B cell (primary cell): ENCODE data around the gene ALKBH6. TPM values are rescaled to one million over a fixed set of nuclear protein-coding genes. Genes with fewer than 3 reads are reported as not detected.

Experiments used
- ATAC-seq: fragments of 200-7000 bp; cut with Tn5 transposase; one replicate; pipeline ENCODE4 v1.10.0; 2021; ENCODE audit warnings: low read depth, mild to moderate bottlenecking, moderate number of reproducible peaks, moderate library complexity
- CTCF ChIA-PET: fragments of 350-600 bp; sonication (Branson Sonifier 250); formaldehyde crosslinking; loops from one replicate; lab custom pipeline; 2021; ENCODE audit warnings: antibody characterized with exemption, inconsistent platforms; lab: Charles Lee
- POLR2A ChIA-PET: fragments of 350-600 bp; sonication (Branson Sonifier 250); formaldehyde crosslinking; loops from one replicate; lab custom pipeline; 2021; ENCODE audit warnings: antibody characterized with exemption; lab: Charles Lee
- DNase-seq: peaks from one replicate; pipeline ENCODE4 v3.0.0; 2013
- H2AFZ ChIP-seq: 2 replicates; pipeline ENCODE4 v1.6.1; 2012; ENCODE audit warnings: mild to moderate bottlenecking, low read depth, low read length; ENCODE audit not compliant: insufficient read depth, poor library complexity, severe bottlenecking
- H3K27ac ChIP-seq, 2 donors: 1 replicate in 1 of 2; 2 replicates in 1 of 2; pipeline ENCODE4 v1.5.1; 2012 to 2013; ENCODE audit warnings: low read length in 2 of 2, mild to moderate bottlenecking in 2 of 2, moderate library complexity in 1 of 2
- H3K27me3 ChIP-seq, 4 experiments: fragments of 200-600 bp in 1 of 4; sonication (generic) in 1 of 4; replicated peaks in 1 of 4; 1 replicate in 2 of 4; 2 replicates in 2 of 4; pipeline versions ENCODE4 v1.6.1 to v1.7.0; 2013 to 2016; ENCODE audit warnings: low read length in 3 of 4, mild to moderate bottlenecking in 2 of 4, mixed read lengths in 1 of 4, moderate library complexity in 1 of 4; ENCODE audit not compliant: insufficient read depth in 4 of 4, control insufficient read depth in 3 of 4; ENCODE audit errors: control extremely low read depth in 1 of 4
- H3K36me3 ChIP-seq, 2 experiments: replicated peaks in 1 of 2; 1 replicate in 1 of 2; 2 replicates in 1 of 2; pipeline versions ENCODE4 v1.6.1 to v1.7.1; 2013; ENCODE audit warnings: low read length in 1 of 2; ENCODE audit not compliant: insufficient read depth in 2 of 2, control insufficient read depth in 1 of 2; ENCODE audit errors: control extremely low read depth in 1 of 2, extremely low read depth in 1 of 2
- H3K4me1 ChIP-seq, 2 donors: fragments of 200-600 bp in 1 of 2; sonication (generic) in 1 of 2; 1 replicate in 1 of 2; 2 replicates in 1 of 2; pipeline versions ENCODE4 v1.5.1 to v1.6.1; 2013 to 2017; ENCODE audit warnings: low read length in 2 of 2; ENCODE audit not compliant: control insufficient read depth in 2 of 2, insufficient read depth in 2 of 2
- H3K4me2 ChIP-seq: replicated peaks from 2 replicates; pipeline ENCODE3; 2012; ENCODE audit warnings: mild to moderate bottlenecking, low read depth, low read length; ENCODE audit not compliant: poor library complexity, severe bottlenecking
- H3K4me3 ChIP-seq, 5 experiments: fragments of 200-600 bp in 1 of 5; sonication (generic) in 1 of 5; 1 replicate in 3 of 5; 2 replicates in 2 of 5; pipeline versions ENCODE4 v1.5.1 to v1.7.0; 2011 to 2016; ENCODE audit warnings: low read length in 4 of 5, mild to moderate bottlenecking in 4 of 5, low read depth in 2 of 5, control low read depth in 1 of 5, moderate library complexity in 1 of 5; ENCODE audit not compliant: insufficient read depth in 1 of 5; ENCODE audit errors: control extremely low read depth in 1 of 5, extremely low read depth in 1 of 5
- H3K79me2 ChIP-seq: fragments of 200-600 bp; sonication (generic); one replicate; pipeline ENCODE4 v1.6.0; 2016; ENCODE audit warnings: low read length; ENCODE audit not compliant: control insufficient read depth, insufficient read depth
- H3K9ac ChIP-seq: fragments of 200-600 bp; sonication (generic); 2 replicates; pipeline ENCODE4 v1.6.1; 2017; ENCODE audit warnings: mild to moderate bottlenecking, low read length, moderate library complexity
- H3K9me3 ChIP-seq, 3 donors: one replicate each; pipeline versions ENCODE4 v1.6.1 to v1.7.1; 2013; ENCODE audit warnings: low read length in 2 of 3; ENCODE audit not compliant: control insufficient read depth in 2 of 3, insufficient read depth in 1 of 3; ENCODE audit errors: control extremely low read depth in 1 of 3
- H4K20me1 ChIP-seq: 2 replicates; pipeline ENCODE4 v1.6.0; 2012; ENCODE audit warnings: mild to moderate bottlenecking, low read length; ENCODE audit not compliant: insufficient read depth, control insufficient read depth, poor library complexity, severe bottlenecking
- H3K27ac Mint-ChIP-seq: one replicate; pipeline ENCODE4 v1.8.0; 2021; ENCODE audit warnings: mixed read lengths
- H3K27me3 Mint-ChIP-seq: one replicate; pipeline ENCODE4 v1.8.0; 2021; ENCODE audit warnings: mixed read lengths
- H3K4me1 Mint-ChIP-seq: one replicate; pipeline ENCODE4 v1.8.0; 2021; ENCODE audit warnings: mixed read lengths
- H3K4me3 Mint-ChIP-seq: one replicate; pipeline ENCODE4 v1.8.0; 2021; ENCODE audit warnings: mixed read lengths
- H3K9me3 Mint-ChIP-seq: one replicate; pipeline ENCODE4 v1.8.0; 2022; ENCODE audit warnings: mixed read lengths; ENCODE audit not compliant: insufficient read depth
- EZH2 ChIP-seq: IDR thresholded peaks from 2 replicates; pipeline ENCODE4 v1.6.1; 2012; ENCODE audit warnings: borderline replicate concordance, low read depth, mild to moderate bottlenecking, moderate library complexity, low read length; ENCODE audit not compliant: insufficient read depth, poor library complexity, severe bottlenecking
- WGBS: methylation state at CpG from one replicate; pipeline ENCODE4 v1.1.5; 2013; ENCODE audit warnings: missing lambda C conversion rate; ENCODE audit not compliant: insufficient coverage; 5-methylcytosine and 5-hydroxymethylcytosine counted together
- intact Hi-C: fragments of 100-400 bp; cut with micrococcal nuclease; formaldehyde crosslinking; loops from one replicate; pipeline ENCODE4 v1.10.0; 2022
- polyA plus RNA-seq: library from polyadenylated mRNA; depleted of rRNA; stranded (reverse); fragments of >200 nt; gene quantifications from 2 replicates; pipeline ENCODE4 v1.2.3, GENCODE V29; 2012
- total RNA-seq, 2 donors: library from RNA; stranded (reverse); fragments of 120-200 nt in 1 of 2; gene quantifications; 1 replicate in 1 of 2; 2 replicates in 1 of 2; pipeline versions ENCODE4 v1.2.3 to v1.2.4, GENCODE V29; 2013 to 2022
- TF ChIP-seq, protein P1 (sequence below): fragments of 200-600 bp; IDR thresholded peaks from one replicate; pipeline ENCODE4 v1.8.0; 2022; ENCODE audit warnings: antibody characterized with exemption, mild to moderate bottlenecking

Gene ALKBH6
- total and polyA plus RNA-seq, 2 donors (not counting 1 experiment from before 2014, with no cell fraction given): 54.5 to 56.5 TPM

DNA sequence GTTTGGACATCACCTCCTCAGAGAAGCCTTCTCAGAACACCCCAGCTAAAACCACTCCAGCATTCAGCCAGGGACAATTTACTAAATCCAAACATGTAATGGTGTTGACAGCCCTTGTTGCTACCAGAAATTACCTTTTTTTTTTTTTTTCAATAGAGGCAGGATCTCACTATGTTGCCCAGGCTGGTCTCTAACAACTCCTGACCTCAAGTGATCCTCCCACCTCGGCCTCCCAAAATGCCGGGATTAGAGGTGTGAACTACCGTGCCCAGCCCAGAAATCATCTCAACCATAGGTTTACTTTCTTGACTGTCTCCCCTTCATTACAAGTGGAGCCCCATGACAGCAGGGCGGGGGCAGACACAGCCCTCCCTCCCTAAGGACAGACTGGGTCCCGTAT is 9.4 kb upstream of the ALKBH6 start:
- Histone ChIP-seq H3K9me3 (no peaks in the 10 kb centered on the region), H3K36me3 (peaks cover 0 to 3% of the 10 kb centered on the region in 2 experiments), H3K79me2 (no peaks in the 10 kb centered on the region), H3K27ac (no peak overlapping the region), H3K9ac (no peak overlapping the region), H3K4me2 (no peak overlapping the region), H2AFZ (no peak overlapping the region), H3K4me3 (no peak overlapping the region), H4K20me1 (no peaks in the 10 kb centered on the region), H3K4me1 (no peaks in the 10 kb centered on the region), H3K27me3 (no peaks in the 10 kb centered on the region)
- Mint-ChIP-seq H3K4me1 (no peaks in the 10 kb centered on the region), H3K9me3 (no peaks in the 10 kb centered on the region), H3K27me3 (no peaks in the 10 kb centered on the region), H3K4me3 (no peak overlapping the region), H3K27ac (no peak overlapping the region)
- POLR2A ChIA-PET: no interaction called here
- CTCF ChIA-PET: no interaction called here
- 100% methylated on average over 4 of the region's 5 CpGs for WGBS
- intact Hi-C loops: no loop called here
- ATAC-seq (no peak), DNase-seq (no peak)
- TF ChIP-seq, protein P1, sequence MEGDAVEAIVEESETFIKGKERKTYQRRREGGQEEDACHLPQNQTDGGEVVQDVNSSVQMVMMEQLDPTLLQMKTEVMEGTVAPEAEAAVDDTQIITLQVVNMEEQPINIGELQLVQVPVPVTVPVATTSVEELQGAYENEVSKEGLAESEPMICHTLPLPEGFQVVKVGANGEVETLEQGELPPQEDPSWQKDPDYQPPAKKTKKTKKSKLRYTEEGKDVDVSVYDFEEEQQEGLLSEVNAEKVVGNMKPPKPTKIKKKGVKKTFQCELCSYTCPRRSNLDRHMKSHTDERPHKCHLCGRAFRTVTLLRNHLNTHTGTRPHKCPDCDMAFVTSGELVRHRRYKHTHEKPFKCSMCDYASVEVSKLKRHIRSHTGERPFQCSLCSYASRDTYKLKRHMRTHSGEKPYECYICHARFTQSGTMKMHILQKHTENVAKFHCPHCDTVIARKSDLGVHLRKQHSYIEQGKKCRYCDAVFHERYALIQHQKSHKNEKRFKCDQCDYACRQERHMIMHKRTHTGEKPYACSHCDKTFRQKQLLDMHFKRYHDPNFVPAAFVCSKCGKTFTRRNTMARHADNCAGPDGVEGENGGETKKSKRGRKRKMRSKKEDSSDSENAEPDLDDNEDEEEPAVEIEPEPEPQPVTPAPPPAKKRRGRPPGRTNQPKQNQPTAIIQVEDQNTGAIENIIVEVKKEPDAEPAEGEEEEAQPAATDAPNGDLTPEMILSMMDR: no peak
- no peak for TF ChIP-seq EZH2

DNA sequence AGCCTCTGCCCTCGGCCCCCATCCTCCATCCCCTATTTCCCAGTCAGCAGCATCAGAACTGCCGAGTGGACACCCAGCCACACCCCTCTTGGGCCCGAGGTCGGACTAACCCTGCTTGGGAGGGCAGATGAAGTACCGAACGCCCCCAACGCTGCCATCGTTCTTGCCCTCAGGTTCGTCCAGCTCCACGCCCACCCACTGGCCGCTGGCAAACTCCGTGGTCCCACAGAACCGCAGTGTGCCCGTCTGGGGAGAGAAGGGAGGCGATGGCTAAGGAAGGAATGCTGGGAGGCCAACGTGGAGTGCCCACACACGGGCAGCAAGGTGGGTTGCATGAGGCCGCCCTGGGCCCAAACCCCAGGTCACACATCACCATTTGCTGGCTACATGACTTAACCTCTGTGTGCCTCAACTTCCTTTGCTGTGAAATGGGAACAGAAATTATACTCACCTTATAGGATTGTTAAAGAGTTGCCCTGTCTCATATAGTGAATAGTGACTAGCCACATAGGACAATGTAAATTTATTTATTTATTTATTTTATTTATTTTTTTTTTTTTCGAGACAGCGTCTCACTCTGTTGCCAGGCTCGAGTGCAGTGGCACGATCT is 5.2 kb upstream of the ALKBH6 start:
- Histone ChIP-seq H2AFZ (no peak overlapping the region), H3K79me2 (peaks cover 5% of the 10 kb centered on the region), H3K4me1 (peaks cover 5 to 7% of the 10 kb centered on the region in 2 donors), H3K27me3 (no peaks in the 10 kb centered on the region), H3K27ac (no peak overlapping the region), H4K20me1 (no peaks in the 10 kb centered on the region), H3K36me3 (peaks cover 0 to 3% of the 10 kb centered on the region in 2 experiments), H3K4me3 (no peak overlapping the region), H3K4me2 (no peak overlapping the region), H3K9ac (no peak overlapping the region), H3K9me3 (no peaks in the 10 kb centered on the region)
- ChIA-PET CTCF (no interaction called here), POLR2A (no interaction called here)
- Mint-ChIP-seq H3K9me3 (no peaks in the 10 kb centered on the region), H3K27me3 (no peaks in the 10 kb centered on the region), H3K4me1 (peaks cover 10% of the 10 kb centered on the region), H3K4me3 (no peak overlapping the region), H3K27ac (no peak overlapping the region)
- intact Hi-C loops: no loop called here
- DNase-seq (no peak), ATAC-seq (no peak)
- no peak for TF ChIP-seq EZH2
- TF ChIP-seq, protein P1: no peak
- 99% methylated on average over 15 of the region's 22 CpGs for WGBS
